GM12878 (cell line): ENCODE results near the gene MRPL16. TPM values are rescaled to one million over a fixed set of nuclear protein-coding genes. Genes with fewer than 3 reads are reported as not detected.
"Not testable (repeated sequence)": the region's sequence is repeated elsewhere in the genome, so short reads cannot be mapped to it uniquely, and the experiment has no call there.

Source experiments
- ATAC-seq: fragments of 200-7000 bp; cut with Tn5 transposase; 3 replicates; pipeline ENCODE4 v1.9.1; 2020; ENCODE audit warnings: mild to moderate bottlenecking, moderate library complexity
- BruUV-seq: library from RNA; stranded (reverse); fragments of 400-500 nt; replicated peaks from 2 replicates; lab custom pipeline; 2021; lab: Mats Ljungman, UMichigan
- CTCF ChIA-PET: fragments of 300-600 bp; sonication (Branson Sonifier 250); formaldehyde crosslinking; extraction: SDS; loops from one replicate; lab custom pipeline; 2021; ENCODE audit warnings: inconsistent platforms; lab: Yijun Ruan, JAX
- POLR2A ChIA-PET: fragments of 350-600 bp; formaldehyde crosslinking; extraction: SDS; loops from one replicate; lab custom pipeline; 2021; ENCODE audit warnings: inconsistent platforms; lab: Charles Lee
- RAD21 ChIA-PET: fragments of 300-600 bp; sonication (Branson Sonifier 250); formaldehyde crosslinking; loops from one replicate; lab custom pipeline; 2023; ENCODE audit warnings: antibody characterized with exemption; ENCODE audit not compliant: unreplicated experiment; lab: Charles Lee
- SMC1A ChIA-PET: fragments of 300-600 bp; sonication (Branson Sonifier 250); formaldehyde crosslinking; loops from one replicate; lab custom pipeline; 2023; ENCODE audit not compliant: unreplicated experiment, uncharacterized antibody; lab: Charles Lee
- DNase-seq: peaks from one replicate; pipeline ENCODE4 v3.0.0-alpha.2; 2011; ENCODE audit warnings: low read depth, low spot score
- FAIRE-seq: peaks from 3 replicates; lab custom pipeline; 2011; peaks lifted over from hg19 to GRCh38; lab: Jason Lieb, UNC
- H2AFZ ChIP-seq: 2 replicates; pipeline ENCODE4 v1.6.0; 2011; ENCODE audit warnings: low read depth, low read length, control low read depth; ENCODE audit not compliant: control insufficient read depth
- H3K27ac ChIP-seq: 2 replicates; pipeline ENCODE4 v1.5.1; 2011; ENCODE audit warnings: control low read depth; ENCODE audit not compliant: control insufficient read depth, insufficient read depth
- H3K27me3 ChIP-seq, 2 experiments: replicated peaks in 1 of 2; 2 replicates each; pipeline versions ENCODE4 v1.6.0 to v1.6.1; 2011; ENCODE audit warnings: low read length in 1 of 2; ENCODE audit not compliant: control insufficient read depth in 2 of 2, insufficient read depth in 2 of 2
- H3K36me3 ChIP-seq, 2 experiments: 2 replicates each; pipeline ENCODE4 v1.5.1; 2011; ENCODE audit warnings: low read length in 1 of 2; ENCODE audit not compliant: control insufficient read depth in 2 of 2, insufficient read depth in 2 of 2
- H3K4me1 ChIP-seq: 2 replicates; pipeline ENCODE4 v1.6.1; 2011; ENCODE audit warnings: mild to moderate bottlenecking, low read length, moderate library complexity, mixed read lengths; ENCODE audit not compliant: control insufficient read depth, insufficient read depth
- H3K4me2 ChIP-seq: 2 replicates; pipeline ENCODE4 v1.6.0; 2011; ENCODE audit warnings: control low read depth; ENCODE audit not compliant: control insufficient read depth, insufficient read depth
- H3K4me3 ChIP-seq: fragments of 200-600 bp; sonication (generic); 2 replicates; pipeline ENCODE4 v1.5.1; 2016
- H3K79me2 ChIP-seq: 2 replicates; pipeline ENCODE4 v1.6.0; 2011; ENCODE audit warnings: low read length; ENCODE audit not compliant: control insufficient read depth, insufficient read depth
- H3K9ac ChIP-seq: 2 replicates; pipeline ENCODE4 v1.8.0; 2011; ENCODE audit warnings: low read length, control low read depth, mixed read lengths; ENCODE audit not compliant: control insufficient read depth, insufficient read depth
- H3K9me3 ChIP-seq: replicated peaks from 3 replicates; pipeline ENCODE4 v1.5.1; 2011; ENCODE audit warnings: mild to moderate bottlenecking, low read length; ENCODE audit not compliant: control insufficient read depth, insufficient read depth
- H4K20me1 ChIP-seq: 2 replicates; pipeline ENCODE4 v1.6.0; 2011; ENCODE audit not compliant: control insufficient read depth, insufficient read depth
- BACH1 ChIP-seq: fragments of 450-650 bp; IDR thresholded peaks from 2 replicates; pipeline ENCODE4 v1.6.1; 2017; ENCODE audit warnings: mild to moderate bottlenecking, borderline replicate concordance
- BCL11A ChIP-seq: IDR thresholded peaks from 2 replicates; pipeline ENCODE4 v1.6.1; 2011; ENCODE audit warnings: low read depth, low read length
- CREM ChIP-seq: IDR thresholded peaks from 2 replicates; pipeline ENCODE4 v1.6.1; 2014; ENCODE audit warnings: antibody characterized with exemption, low read depth
- DPF2 ChIP-seq: fragments of 450-650 bp; IDR thresholded peaks from 2 replicates; pipeline ENCODE4 v1.6.1; 2017; ENCODE audit warnings: mild to moderate bottlenecking
- ESRRA ChIP-seq: IDR thresholded peaks from 2 replicates; pipeline ENCODE4 v1.6.1; 2012; ENCODE audit warnings: mild to moderate bottlenecking, low read length, improper control_type of control experiment
- MTA3 ChIP-seq: IDR thresholded peaks from 2 replicates; pipeline ENCODE4 v1.6.1; 2012; ENCODE audit warnings: low read length, inconsistent platforms, borderline replicate concordance
- ZBTB11 ChIP-seq: fragments of 450-650 bp; formaldehyde crosslinking; IDR thresholded peaks from 2 replicates; pipeline ENCODE4 v1.5.0; 2022; ENCODE audit warnings: mild to moderate bottlenecking, missing genetic modification characterization
- WGBS: methylation state at CpG from one replicate; pipeline ENCODE4 v1.1.6; 2016; ENCODE audit warnings: low lambda C conversion rate; ENCODE audit not compliant: insufficient replicate concordance, insufficient coverage; ENCODE audit errors: missing lambda C conversion rate; 5-methylcytosine and 5-hydroxymethylcytosine counted together
- in situ Hi-C: fragments of 300-500 bp; cut with MboI; formaldehyde crosslinking; loops from 9 replicates; pipeline ENCODE4 v1.14.3; 2018; ENCODE audit warnings: mixed read lengths
- intact Hi-C: fragments of 100-400 bp; cut with micrococcal nuclease; formaldehyde crosslinking; loops from one replicate; pipeline ENCODE4 v1.14.2; 2022; ENCODE audit not compliant: unreplicated experiment
- polyA plus RNA-seq, 11 experiments: library from polyadenylated mRNA; depleted of rRNA in 4 of 11; unstranded in 6 of 11; stranded (reverse) in 5 of 11; fragments of >200 nt; fragmentation: Nextera tagmentation in 4 of 11; fragmentation: Illumina TruSeq in 1 of 11; extraction: Ambion mirVana in 4 of 11; extraction: Trizol in 1 of 11; gene quantifications; 1 replicate in 1 of 11; 2 replicates in 10 of 11; pipeline versions ENCODE4 v1.2.1 to v1.2.3, GENCODE V29; 2011 to 2016; ENCODE audit warnings: inconsistent platforms in 2 of 11, missing spikeins in 2 of 11, low read depth in 1 of 11
- total RNA-seq, 4 experiments: library from RNA; depleted of rRNA in 3 of 4; stranded (reverse); fragments of >200 nt in 3 of 4; fragmentation: Illumina TruSeq in 1 of 4; extraction: Trizol in 1 of 4; gene quantifications; 2 replicates each; pipeline versions ENCODE4 v1.2.1 to v1.2.3, GENCODE V29; 2013 to 2021
- TF ChIP-seq, protein P1 (sequence below): fragments of 450-650 bp; IDR thresholded peaks from 2 replicates; pipeline ENCODE4 v1.6.1; 2016; ENCODE audit warnings: mild to moderate bottlenecking
- TF ChIP-seq, protein P2 (sequence below): fragments of 450-650 bp; IDR thresholded peaks from 2 replicates; pipeline ENCODE4 v1.6.1; 2017; ENCODE audit warnings: mild to moderate bottlenecking, moderate library complexity

MRPL16 gene
- total and polyA plus RNA-seq, 10 of the 15 experiments (the other 5 are each of a cell fraction or from before 2014, with no cell fraction given): 38.2 to 167 (median 106) TPM

- BruUV-seq, H4K20me1 ChIP-seq, H3K9me3 ChIP-seq, H3K9ac ChIP-seq, DNase-seq, H3K36me3 ChIP-seq, POLR2A ChIA-PET, intact Hi-C loops, H3K4me1 ChIP-seq, H2AFZ ChIP-seq, H3K4me3 ChIP-seq, ATAC-seq, H3K4me2 ChIP-seq, FAIRE-seq, H3K27me3 ChIP-seq, RAD21 ChIA-PET, in situ Hi-C loops, H3K27ac ChIP-seq, H3K79me2 ChIP-seq: not testable (repeated sequence)
- ChIA-PET CTCF (interaction anchor here (1.1 to 2.2 kb wide), 5 partner anchors 61 to 529 kb away, joined by 3 to 6 read pairs (median 4); partner anchors contain the start of gene STX3), SMC1A (interaction anchor here (0.8 to 1.4 kb wide), 2 partner anchors 15 to 687 kb away, joined by 3 read pairs; no protein-coding TSS in a partner anchor)
- 40% methylated on average over 1 of the region's 1 CpG for WGBS
Measured at GRCh38 chr11:59816434-59816833, 5.9 kb upstream of the MRPL16 start.

DNA sequence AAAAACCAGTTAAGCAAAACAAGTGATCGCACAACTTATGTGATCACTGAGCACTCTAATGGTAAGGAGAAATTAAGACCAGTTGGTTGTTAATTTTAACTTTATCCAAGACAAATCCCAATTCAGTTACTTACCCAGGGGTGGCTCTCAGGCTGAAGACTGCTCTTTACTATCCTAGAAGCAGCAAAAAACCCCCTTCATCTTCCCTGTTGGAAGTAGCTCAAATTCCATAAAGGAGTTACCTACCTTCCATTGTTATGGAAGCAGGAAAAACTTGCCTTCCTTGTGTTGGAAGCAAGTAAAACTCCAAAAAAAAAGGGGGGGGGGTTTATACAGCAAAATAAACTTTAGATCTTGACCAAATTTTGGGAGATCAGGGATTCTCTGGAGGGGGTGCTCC is 5.2 kb upstream of the MRPL16 start:
- Histone ChIP-seq H3K79me2 (no peaks in the 10 kb centered on the region), H2AFZ (no peak overlapping the region), H3K27me3 (no peaks in the 10 kb centered on the region), H4K20me1 (no peaks in the 10 kb centered on the region), H3K36me3 (no peaks in the 10 kb centered on the region), H3K9ac (no peak overlapping the region), H3K27ac (no peak overlapping the region), H3K4me1 (peaks cover 5% of the 10 kb centered on the region), H3K9me3 (no peaks in the 10 kb centered on the region), H3K4me2 (no peak overlapping the region), H3K4me3 (no peak overlapping the region)
- ChIA-PET POLR2A (interaction anchor here (0.7 kb wide), 1 partner anchor 703 kb away, joined by 6 read pairs; no protein-coding TSS in a partner anchor), RAD21 (no interaction called here), SMC1A (no interaction called here), CTCF (interaction anchor here (0.7 to 1.7 kb wide), 4 partner anchors 20 to 1271 kb away, joined by 3 to 4 read pairs (median 4); no protein-coding TSS in a partner anchor)
- DNase-seq (no peak), ATAC-seq (no peak), FAIRE-seq (no peak)
- in situ Hi-C loops (no loop called here), intact Hi-C loops (no loop called here)
- BruUV-seq: no TSS peak
- WGBS: 100% methylated on average over 1 of the region's 1 CpG
- TF ChIP-seq MTA3 (no peak), BACH1 (no peak), BCL11A (no peak), ZBTB11 (CRISPR knock-in tag) (no peak), DPF2 (no peak), CREM (no peak), ESRRA (no peak)
- TF ChIP-seq, protein P1, sequence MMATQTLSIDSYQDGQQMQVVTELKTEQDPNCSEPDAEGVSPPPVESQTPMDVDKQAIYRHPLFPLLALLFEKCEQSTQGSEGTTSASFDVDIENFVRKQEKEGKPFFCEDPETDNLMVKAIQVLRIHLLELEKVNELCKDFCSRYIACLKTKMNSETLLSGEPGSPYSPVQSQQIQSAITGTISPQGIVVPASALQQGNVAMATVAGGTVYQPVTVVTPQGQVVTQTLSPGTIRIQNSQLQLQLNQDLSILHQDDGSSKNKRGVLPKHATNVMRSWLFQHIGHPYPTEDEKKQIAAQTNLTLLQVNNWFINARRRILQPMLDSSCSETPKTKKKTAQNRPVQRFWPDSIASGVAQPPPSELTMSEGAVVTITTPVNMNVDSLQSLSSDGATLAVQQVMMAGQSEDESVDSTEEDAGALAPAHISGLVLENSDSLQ: no peak
- TF ChIP-seq, protein P2, sequence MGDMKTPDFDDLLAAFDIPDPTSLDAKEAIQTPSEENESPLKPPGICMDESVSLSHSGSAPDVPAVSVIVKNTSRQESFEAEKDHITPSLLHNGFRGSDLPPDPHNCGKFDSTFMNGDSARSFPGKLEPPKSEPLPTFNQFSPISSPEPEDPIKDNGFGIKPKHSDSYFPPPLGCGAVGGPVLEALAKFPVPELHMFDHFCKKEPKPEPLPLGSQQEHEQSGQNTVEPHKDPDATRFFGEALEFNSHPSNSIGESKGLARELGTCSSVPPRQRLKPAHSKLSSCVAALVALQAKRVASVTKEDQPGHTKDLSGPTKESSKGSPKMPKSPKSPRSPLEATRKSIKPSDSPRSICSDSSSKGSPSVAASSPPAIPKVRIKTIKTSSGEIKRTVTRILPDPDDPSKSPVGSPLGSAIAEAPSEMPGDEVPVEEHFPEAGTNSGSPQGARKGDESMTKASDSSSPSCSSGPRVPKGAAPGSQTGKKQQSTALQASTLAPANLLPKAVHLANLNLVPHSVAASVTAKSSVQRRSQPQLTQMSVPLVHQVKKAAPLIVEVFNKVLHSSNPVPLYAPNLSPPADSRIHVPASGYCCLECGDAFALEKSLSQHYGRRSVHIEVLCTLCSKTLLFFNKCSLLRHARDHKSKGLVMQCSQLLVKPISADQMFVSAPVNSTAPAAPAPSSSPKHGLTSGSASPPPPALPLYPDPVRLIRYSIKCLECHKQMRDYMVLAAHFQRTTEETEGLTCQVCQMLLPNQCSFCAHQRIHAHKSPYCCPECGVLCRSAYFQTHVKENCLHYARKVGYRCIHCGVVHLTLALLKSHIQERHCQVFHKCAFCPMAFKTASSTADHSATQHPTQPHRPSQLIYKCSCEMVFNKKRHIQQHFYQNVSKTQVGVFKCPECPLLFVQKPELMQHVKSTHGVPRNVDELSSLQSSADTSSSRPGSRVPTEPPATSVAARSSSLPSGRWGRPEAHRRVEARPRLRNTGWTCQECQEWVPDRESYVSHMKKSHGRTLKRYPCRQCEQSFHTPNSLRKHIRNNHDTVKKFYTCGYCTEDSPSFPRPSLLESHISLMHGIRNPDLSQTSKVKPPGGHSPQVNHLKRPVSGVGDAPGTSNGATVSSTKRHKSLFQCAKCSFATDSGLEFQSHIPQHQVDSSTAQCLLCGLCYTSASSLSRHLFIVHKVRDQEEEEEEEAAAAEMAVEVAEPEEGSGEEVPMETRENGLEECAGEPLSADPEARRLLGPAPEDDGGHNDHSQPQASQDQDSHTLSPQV: no peak
